Measurements from ENCODE around the gene DCST2.

DCST2 gene

GRCh38 chr1:155017946-155018316 is 15.7 kb downstream of the DCST2 start:
- TF ChIP-seq CTCF (IDR thresholded peaks at IDR 0.05; ENCODE audit: low read depth, low read length) = no peak
- Histone ChIP-seq H3K36me3 (peaks cover 34% of the 10 kb centered on the region), H3K4me3 (ENCODE audit: low read depth, low read length) (peak overlapping the region; percentile 44), H3K27ac (peak overlapping the region; percentile 84), H3K27me3 (ENCODE audit: insufficient read depth, low read depth, severe bottlenecking) (no peaks in the 10 kb centered on the region), H3K9me3 (ENCODE audit: severe bottlenecking) (no peaks in the 10 kb centered on the region)
- DNase-seq = no peak

- no peaks in the 10 kb centered on the region for H3K27me3 ChIP-seq (ENCODE audit: insufficient read depth, low read depth, severe bottlenecking)
- no peaks in the 10 kb centered on the region for H3K9me3 ChIP-seq (ENCODE audit: severe bottlenecking)
- H3K27ac ChIP-seq = peak overlapping the region; percentile 84
- H3K36me3 ChIP-seq = peaks cover 34% of the 10 kb centered on the region
- peak; percentile 100 for TF ChIP-seq CTCF (IDR thresholded peaks at IDR 0.05; ENCODE audit: low read depth, low read length)
- peak; percentile 98 for DNase-seq
- peak overlapping the region; percentile 44 for H3K4me3 ChIP-seq (ENCODE audit: low read depth, low read length)
Measured at GRCh38 chr1:155017041-155017945, 16.3 kb downstream of the DCST2 start.

GRCh38 chr1:155016231-155016831 is 17.2 kb downstream of the DCST2 start:
- H3K27me3 ChIP-seq (ENCODE audit: insufficient read depth, low read depth, severe bottlenecking) = no peaks in the 10 kb centered on the region
- no peak overlapping the region for H3K4me3 ChIP-seq (ENCODE audit: low read depth, low read length)
- TF ChIP-seq CTCF (IDR thresholded peaks at IDR 0.05; ENCODE audit: low read depth, low read length) = no peak
- H3K9me3 ChIP-seq (ENCODE audit: severe bottlenecking) = no peaks in the 10 kb centered on the region
- peaks cover 34% of the 10 kb centered on the region for H3K36me3 ChIP-seq
- H3K27ac ChIP-seq = peak overlapping the region; percentile 84
- peak; percentile 28 for DNase-seq

GRCh38 chr1:155015527-155016230 is 17.9 kb downstream of the DCST2 start:
- H3K36me3 ChIP-seq = peaks cover 34% of the 10 kb centered on the region
- DNase-seq = no peak
- H3K27me3 ChIP-seq (ENCODE audit: insufficient read depth, low read depth, severe bottlenecking) = no peaks in the 10 kb centered on the region
- no peak overlapping the region for H3K4me3 ChIP-seq (ENCODE audit: low read depth, low read length)
- TF ChIP-seq CTCF (IDR thresholded peaks at IDR 0.05; ENCODE audit: low read depth, low read length) = no peak
- H3K9me3 ChIP-seq (ENCODE audit: severe bottlenecking) = no peaks in the 10 kb centered on the region
- H3K27ac ChIP-seq = no peak overlapping the region

- Histone ChIP-seq H3K27me3 (ENCODE audit: insufficient read depth, low read depth, severe bottlenecking) (no peaks in the 10 kb centered on the region), H3K4me3 (ENCODE audit: low read depth, low read length) (no peak overlapping the region), H3K27ac (no peak overlapping the region), H3K36me3 (peaks cover 34% of the 10 kb centered on the region), H3K9me3 (ENCODE audit: severe bottlenecking) (no peaks in the 10 kb centered on the region)
- no peak for TF ChIP-seq CTCF (IDR thresholded peaks at IDR 0.05; ENCODE audit: low read depth, low read length)
- DNase-seq = peak; percentile 33
Measured at GRCh38 chr1:155014709-155015508, 18.7 kb downstream of the DCST2 start.

Measured in WERI-Rb-1 (cell line).